ENCODE data around the gene SCP2. TPM values are rescaled to one million over a fixed set of nuclear protein-coding genes. Genes with fewer than 3 reads are reported as not detected.

The SCP2 gene
- polyA plus RNA-seq, 1 of the 3 experiments (the other 2 are of a cell fraction), result 49.5 TPM

DNA sequence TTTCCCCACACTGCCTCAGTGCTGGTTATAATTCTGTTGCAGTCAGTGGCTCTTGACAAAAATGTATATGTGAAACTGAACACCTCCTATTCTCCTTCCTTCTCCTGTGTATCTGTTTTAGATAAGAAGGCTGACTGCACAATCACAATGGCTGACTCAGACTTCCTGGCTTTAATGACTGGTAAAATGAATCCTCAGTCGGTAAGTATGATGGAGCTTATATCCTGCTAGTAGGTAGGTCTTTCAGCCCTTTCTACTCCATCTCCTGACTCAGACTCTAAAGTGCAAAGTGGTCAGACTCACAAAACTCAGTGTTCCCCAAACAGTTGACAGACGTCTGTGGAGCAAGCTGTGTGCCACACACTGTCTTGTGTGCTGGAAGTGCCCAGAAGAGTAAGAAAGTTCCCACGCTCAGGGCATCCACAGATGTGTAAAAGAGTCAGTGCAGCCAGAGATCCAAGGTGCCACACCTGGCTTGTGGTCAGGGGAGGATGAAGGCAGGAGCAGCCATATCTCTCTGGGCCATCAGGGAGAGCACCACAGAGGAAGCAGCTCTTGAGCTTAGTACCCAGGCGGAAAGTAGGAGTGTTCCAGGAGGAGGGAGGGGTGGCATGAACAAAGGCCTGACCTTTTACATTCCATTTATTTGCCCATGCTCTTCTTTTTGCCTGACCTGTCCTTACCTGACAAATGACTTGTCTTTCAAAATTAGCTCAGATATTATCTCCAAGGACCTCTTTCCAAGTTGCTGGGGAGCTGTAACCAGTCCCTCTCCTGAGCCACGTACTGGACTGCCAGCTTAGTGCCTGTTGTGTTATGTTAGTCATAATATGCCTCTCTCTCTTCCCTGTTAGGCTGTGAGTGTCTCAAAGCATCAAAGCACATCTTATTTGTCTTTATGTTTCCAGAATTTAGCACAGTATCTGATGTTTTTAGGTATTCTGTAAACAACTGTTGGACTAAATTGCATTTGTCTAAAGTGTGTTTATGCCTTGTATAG, 121.0 kb downstream of the SCP2 start:
- Histone ChIP-seq H3F3A (replicated peaks; ENCODE audit: insufficient read depth) (peaks cover 31% of the 10 kb centered on the region), H3K79me2 (ENCODE audit: insufficient read depth) (no peaks in the 10 kb centered on the region), H3K4me3 (ENCODE audit: low read depth in 2 of 2, low read length in 1 of 2) (0 out of 4 replicates have a peak overlapping the region, but pooled peaks of 1 of the 2 experiments have one; percentile 4), H3K4me1 (ENCODE audit: control insufficient read depth in 1 of 2, insufficient read depth in 2 of 2, low read depth in 1 of 2, low read length in 1 of 2) (peaks cover 28 to 54% of the 10 kb centered on the region in 2 experiments), H3K4me2 (peak overlapping the region; percentile 62), H3K27ac (ENCODE audit: low read depth in 2 of 2, low read length in 1 of 2) (peak overlapping the region; percentile 73 to 80), H3K9me2 (no peaks in the 10 kb centered on the region), H3K9ac (0 out of 2 replicates have a peak overlapping the region, but pooled peaks have one; percentile 18), H4K20me1 (ENCODE audit: insufficient read depth) (no peaks in the 10 kb centered on the region), H3K9me3 (no peaks in the 10 kb centered on the region), H3K36me3 (replicated peaks in 1 of 2; ENCODE audit: control insufficient read depth in 1 of 2, insufficient read depth in 2 of 2, low read length in 1 of 2) (peaks cover 19 to 21% of the 10 kb centered on the region in 2 experiments), H2AFZ (ENCODE audit: low read depth) (no peak overlapping the region; the same call in 1 of the 2 replicates), H3K27me3 (ENCODE audit: insufficient read depth) (no peaks in the 10 kb centered on the region)
- TF ChIP-seq, protein P1, sequence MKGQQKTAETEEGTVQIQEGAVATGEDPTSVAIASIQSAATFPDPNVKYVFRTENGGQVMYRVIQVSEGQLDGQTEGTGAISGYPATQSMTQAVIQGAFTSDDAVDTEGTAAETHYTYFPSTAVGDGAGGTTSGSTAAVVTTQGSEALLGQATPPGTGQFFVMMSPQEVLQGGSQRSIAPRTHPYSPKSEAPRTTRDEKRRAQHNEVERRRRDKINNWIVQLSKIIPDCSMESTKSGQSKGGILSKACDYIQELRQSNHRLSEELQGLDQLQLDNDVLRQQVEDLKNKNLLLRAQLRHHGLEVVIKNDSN (IDR thresholded peaks at IDR 0.05; ENCODE audit: borderline replicate concordance, low read depth), result no peak
- TF ChIP-seq EP300 (IDR thresholded peaks at IDR 0.05; ENCODE audit: borderline replicate concordance in 1 of 2, low read depth in 1 of 2, low read length in 1 of 2), result peak in 1 of 2 experiments; percentile 59; a peak in 1 of 4 replicates
- TF ChIP-seq GABPA (IDR thresholded peaks at IDR 0.05; ENCODE audit: low read depth), result no peak
- TF ChIP-seq POLR2AphosphoS5 (IDR thresholded peaks at IDR 0.05; ENCODE audit: low read depth, low read length), result peak; percentile 52; the same call in 1 of the 2 replicates
- TF ChIP-seq, protein P2, sequence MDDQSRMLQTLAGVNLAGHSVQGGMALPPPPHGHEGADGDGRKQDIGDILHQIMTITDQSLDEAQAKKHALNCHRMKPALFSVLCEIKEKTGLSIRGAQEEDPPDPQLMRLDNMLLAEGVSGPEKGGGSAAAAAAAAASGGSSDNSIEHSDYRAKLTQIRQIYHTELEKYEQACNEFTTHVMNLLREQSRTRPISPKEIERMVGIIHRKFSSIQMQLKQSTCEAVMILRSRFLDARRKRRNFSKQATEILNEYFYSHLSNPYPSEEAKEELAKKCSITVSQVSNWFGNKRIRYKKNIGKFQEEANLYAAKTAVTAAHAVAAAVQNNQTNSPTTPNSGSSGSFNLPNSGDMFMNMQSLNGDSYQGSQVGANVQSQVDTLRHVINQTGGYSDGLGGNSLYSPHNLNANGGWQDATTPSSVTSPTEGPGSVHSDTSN (IDR thresholded peaks at IDR 0.05), result peak; percentile 49
- peak; percentile 71 for TF ChIP-seq JUND (IDR thresholded peaks at IDR 0.05)
- peak; percentile 60; the same call in 1 of the 2 replicates for TF ChIP-seq YY1 (IDR thresholded peaks at IDR 0.05; ENCODE audit: low read depth)
- peak; percentile 81 for TF ChIP-seq FOSL2 (IDR thresholded peaks at IDR 0.05; ENCODE audit: borderline replicate concordance, low read depth)
- TF ChIP-seq, protein P3, sequence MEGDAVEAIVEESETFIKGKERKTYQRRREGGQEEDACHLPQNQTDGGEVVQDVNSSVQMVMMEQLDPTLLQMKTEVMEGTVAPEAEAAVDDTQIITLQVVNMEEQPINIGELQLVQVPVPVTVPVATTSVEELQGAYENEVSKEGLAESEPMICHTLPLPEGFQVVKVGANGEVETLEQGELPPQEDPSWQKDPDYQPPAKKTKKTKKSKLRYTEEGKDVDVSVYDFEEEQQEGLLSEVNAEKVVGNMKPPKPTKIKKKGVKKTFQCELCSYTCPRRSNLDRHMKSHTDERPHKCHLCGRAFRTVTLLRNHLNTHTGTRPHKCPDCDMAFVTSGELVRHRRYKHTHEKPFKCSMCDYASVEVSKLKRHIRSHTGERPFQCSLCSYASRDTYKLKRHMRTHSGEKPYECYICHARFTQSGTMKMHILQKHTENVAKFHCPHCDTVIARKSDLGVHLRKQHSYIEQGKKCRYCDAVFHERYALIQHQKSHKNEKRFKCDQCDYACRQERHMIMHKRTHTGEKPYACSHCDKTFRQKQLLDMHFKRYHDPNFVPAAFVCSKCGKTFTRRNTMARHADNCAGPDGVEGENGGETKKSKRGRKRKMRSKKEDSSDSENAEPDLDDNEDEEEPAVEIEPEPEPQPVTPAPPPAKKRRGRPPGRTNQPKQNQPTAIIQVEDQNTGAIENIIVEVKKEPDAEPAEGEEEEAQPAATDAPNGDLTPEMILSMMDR (IDR thresholded peaks at IDR 0.05), result no peak
- no peak for TF ChIP-seq GATA2 (CRISPR knock-in tag; IDR thresholded peaks at IDR 0.05)
- peak; percentile 86 for TF ChIP-seq TCF12 (IDR thresholded peaks at IDR 0.05)
- ChIA-PET CTCF (interaction anchor here (1.2 to 1.3 kb wide), 2 partner anchors 15 to 138 kb away, joined by 4 read pairs; no protein-coding TSS in a partner anchor), POLR2A (no interaction called here)
- 51% methylated on average over 5 of the region's 5 CpGs for WGBS (ENCODE audit: low lambda C conversion rate)
- no peak for DNase-seq

All from SK-N-SH (cell line).